ENCODE results near the gene MTMR12.
"Not testable (repeated sequence)": the region's sequence is repeated elsewhere in the genome, so short reads cannot be mapped to it uniquely, and the experiment has no call there.

The MTMR12 gene

DNA sequence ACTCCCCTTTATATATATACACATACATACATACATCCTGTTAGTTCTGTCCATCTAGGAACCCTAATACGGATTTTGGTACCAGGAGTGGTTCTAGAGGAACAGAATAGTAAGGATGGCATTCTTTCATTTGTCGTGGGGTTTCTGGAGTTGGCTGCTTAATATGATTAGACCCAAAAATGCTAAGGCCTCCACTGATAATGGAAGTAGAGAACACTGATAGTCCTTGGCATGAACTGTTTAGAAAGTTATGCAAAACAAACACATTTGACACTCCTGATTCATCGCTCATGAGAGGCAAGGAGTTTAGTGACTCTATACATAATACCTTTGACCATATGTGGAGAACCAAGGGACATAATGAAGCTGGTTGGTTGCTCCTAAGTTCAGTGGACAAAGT lies 25.2 kb downstream of the MTMR12 start:
- not testable (repeated sequence) for H3K27me3 Mint-ChIP-seq; H3K9me3 Mint-ChIP-seq; ATAC-seq (replicated peaks; ENCODE audit: extremely low read depth, poor library complexity, severe bottlenecking); DNase-seq (ENCODE audit: low spot score in 2 of 2); H3K4me3 Mint-ChIP-seq; H3K36me3 Mint-ChIP-seq (ENCODE audit: insufficient read depth)
- Mint-ChIP-seq H3K4me1 (peaks cover 64% of the 10 kb centered on the region), H3K27ac (ENCODE audit: low read depth) (peak overlapping the region; percentile 49)

DNA sequence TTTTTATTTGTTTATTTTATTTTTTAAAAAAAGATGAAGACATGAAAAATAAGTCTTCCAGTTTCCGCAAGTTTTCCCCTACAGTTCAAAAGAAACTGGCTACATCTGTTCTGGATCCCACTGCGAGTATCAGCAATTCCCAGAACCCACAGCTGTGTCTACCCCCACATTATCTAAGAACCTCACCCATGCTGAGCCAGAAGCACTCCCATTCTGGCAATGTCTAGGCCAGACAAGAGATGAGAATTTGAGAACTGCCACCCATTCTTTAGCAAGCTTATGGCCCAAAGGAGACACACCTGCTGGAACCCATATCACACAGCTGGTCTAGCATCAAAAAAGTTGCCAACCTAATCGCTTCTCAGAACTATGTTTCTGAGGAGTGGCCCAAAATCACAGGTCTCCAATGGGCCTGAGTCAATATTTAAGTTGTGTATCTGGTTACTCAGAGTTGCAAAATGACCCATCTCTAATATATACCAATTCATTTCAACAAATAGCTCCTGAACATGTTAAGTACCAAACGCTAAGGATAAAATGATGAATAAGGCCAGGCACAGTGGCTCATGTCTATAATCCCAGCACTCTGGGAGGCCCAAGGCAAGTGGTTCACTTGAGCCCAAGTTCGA lies 27.1 kb downstream of the MTMR12 start:
- peaks cover 60% of the 10 kb centered on the region for H3K4me1 Mint-ChIP-seq
- H3K36me3 Mint-ChIP-seq (ENCODE audit: insufficient read depth): peaks cover 6% of the 10 kb centered on the region
- H3K9me3 Mint-ChIP-seq: no peaks in the 10 kb centered on the region
- no peak for DNase-seq (ENCODE audit: low spot score in 2 of 2)
- no peak overlapping the region for H3K27ac Mint-ChIP-seq (ENCODE audit: low read depth)
- no peak overlapping the region for H3K4me3 Mint-ChIP-seq
- no peak for ATAC-seq (replicated peaks; ENCODE audit: extremely low read depth, poor library complexity, severe bottlenecking)
- H3K27me3 Mint-ChIP-seq: no peaks in the 10 kb centered on the region

DNA sequence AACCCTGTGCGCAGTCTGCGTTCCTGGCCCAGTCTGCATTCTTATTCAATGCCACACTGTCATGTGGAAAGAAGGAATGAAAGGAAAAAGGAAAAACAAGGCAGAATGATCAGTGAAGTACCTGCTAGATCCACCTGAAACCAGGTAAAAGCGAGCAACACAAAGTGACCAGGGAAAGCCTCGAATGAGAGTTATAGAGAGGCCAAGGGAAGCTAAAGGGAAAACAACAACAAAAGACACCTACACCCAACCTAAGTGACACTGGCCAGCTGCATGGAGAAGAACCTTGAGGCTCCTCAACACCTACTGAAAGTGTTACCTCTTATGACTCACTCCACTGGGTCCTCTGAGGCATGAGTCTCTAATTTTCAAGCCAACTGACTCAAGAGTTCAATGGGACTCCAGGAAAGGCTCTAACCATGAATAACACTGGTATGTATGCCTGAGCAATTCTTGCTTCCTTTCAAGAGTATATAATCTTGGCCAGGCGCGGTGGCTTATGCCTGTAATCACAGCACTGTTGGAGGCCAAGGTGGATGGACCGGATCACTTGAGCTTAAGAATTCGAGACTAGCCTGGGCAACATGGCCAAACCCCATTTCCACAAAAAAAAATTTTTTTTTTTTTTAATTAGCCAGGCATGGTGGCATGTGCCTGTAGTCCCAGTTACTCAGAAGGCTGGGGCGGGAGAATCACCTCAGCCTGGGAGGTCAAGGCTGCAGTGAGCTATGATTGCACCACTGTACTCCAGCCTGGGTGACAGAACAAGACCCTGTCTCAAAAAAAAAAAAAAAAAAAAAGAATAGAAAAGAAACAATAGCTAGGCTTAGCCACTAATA lies 29.0 kb downstream of the MTMR12 start:
- H3K36me3 Mint-ChIP-seq (ENCODE audit: insufficient read depth): peaks cover 7% of the 10 kb centered on the region
- ATAC-seq (replicated peaks; ENCODE audit: extremely low read depth, poor library complexity, severe bottlenecking) (peak; percentile 69), DNase-seq (ENCODE audit: low spot score in 2 of 2) (no peak)
- peak overlapping the region; percentile 71 for H3K27ac Mint-ChIP-seq (ENCODE audit: low read depth)
- no peaks in the 10 kb centered on the region for H3K9me3 Mint-ChIP-seq
- peaks cover 63% of the 10 kb centered on the region for H3K4me1 Mint-ChIP-seq
- no peaks in the 10 kb centered on the region for H3K27me3 Mint-ChIP-seq
- no peak overlapping the region for H3K4me3 Mint-ChIP-seq

DNA sequence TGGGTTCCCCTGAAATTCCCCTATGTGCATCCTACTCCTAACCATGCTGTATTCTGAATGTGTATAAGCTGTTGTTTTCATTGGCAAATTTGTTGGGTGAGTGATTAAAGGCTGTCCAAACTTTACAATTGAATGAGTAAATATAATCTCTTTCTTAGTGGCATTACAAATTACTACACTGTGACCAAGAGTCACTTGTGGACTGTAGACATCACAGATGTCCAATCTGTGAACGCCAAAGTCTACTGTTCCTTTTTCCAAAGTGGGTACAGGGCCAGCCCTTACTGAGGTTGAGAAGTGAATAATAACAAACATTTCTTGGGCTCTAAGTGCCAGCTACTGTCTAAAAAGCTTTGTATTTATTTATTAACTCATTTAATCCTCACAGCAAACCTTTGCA lies 29.7 kb downstream of the MTMR12 start:
- Mint-ChIP-seq H3K4me1 (peaks cover 62% of the 10 kb centered on the region), H3K36me3 (ENCODE audit: insufficient read depth) (peaks cover 7% of the 10 kb centered on the region), H3K27ac (ENCODE audit: low read depth) (peak overlapping the region; percentile 71), H3K4me3 (no peak overlapping the region), H3K9me3 (no peaks in the 10 kb centered on the region), H3K27me3 (no peaks in the 10 kb centered on the region)
- ATAC-seq (replicated peaks; ENCODE audit: extremely low read depth, poor library complexity, severe bottlenecking): no peak
- DNase-seq (ENCODE audit: low spot score in 2 of 2): no peak

DNA sequence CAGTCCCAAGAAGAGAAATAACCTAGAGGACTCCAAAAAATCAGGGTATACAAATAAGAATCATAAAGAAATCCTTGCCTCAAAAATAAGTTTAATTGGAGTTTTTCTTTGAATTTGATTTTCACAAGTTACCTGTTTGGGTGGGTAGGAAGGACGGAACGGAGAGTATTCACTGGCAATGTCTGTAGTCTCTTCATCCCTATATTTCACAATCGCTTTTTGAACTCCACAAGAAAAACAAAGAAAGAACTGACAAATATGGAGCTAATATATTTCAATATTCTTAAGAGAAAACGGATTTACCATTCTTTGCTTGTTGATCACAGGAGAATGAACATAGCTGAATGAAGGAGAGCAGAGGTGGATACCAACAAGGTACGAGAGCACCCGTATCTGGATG lies 30.1 kb downstream of the MTMR12 start:
- peaks cover 7% of the 10 kb centered on the region for H3K36me3 Mint-ChIP-seq (ENCODE audit: insufficient read depth)
- peak overlapping the region; percentile 71 for H3K27ac Mint-ChIP-seq (ENCODE audit: low read depth)
- no peak for DNase-seq (ENCODE audit: low spot score in 2 of 2)
- H3K27me3 Mint-ChIP-seq: no peaks in the 10 kb centered on the region
- no peak overlapping the region for H3K4me3 Mint-ChIP-seq
- ATAC-seq (replicated peaks; ENCODE audit: extremely low read depth, poor library complexity, severe bottlenecking): no peak
- no peaks in the 10 kb centered on the region for H3K9me3 Mint-ChIP-seq
- H3K4me1 Mint-ChIP-seq: peaks cover 62% of the 10 kb centered on the region

DNA sequence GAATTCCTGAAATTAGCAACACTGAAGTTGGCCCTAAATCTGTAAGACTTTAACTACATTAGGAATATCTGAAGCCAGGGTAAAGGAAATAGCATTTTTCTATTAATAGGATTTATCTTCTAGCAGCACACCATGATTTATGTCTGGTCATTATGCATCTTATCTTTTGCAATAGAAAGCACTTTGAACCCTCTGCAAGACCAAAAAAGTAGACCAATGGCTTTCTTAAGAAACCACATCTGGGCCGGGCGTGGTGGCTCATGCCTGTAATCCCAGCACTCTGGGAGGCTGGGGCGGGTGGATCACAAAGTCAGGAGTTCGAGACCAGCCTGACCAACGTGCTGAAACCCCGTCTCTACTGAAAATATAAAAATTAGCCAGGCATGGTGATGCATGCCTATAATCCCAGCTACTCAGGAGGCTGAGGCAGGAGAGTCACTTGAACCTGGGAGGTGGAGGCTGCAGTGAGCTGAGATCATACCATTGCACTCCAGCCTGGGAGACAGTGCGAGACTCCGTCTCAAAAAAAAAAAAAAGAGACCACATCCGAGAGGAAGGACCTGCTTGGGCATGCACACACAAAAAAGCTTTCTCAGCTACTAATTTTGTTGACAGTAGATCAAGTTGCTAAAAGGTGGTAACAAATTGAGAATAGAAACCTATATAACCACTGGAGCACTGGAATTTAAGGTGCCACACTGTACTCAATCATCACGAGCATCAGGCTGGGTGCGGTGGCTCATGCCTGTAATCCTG lies 31.2 kb downstream of the MTMR12 start:
- H3K36me3 Mint-ChIP-seq (ENCODE audit: insufficient read depth); ATAC-seq (replicated peaks; ENCODE audit: extremely low read depth, poor library complexity, severe bottlenecking); H3K9me3 Mint-ChIP-seq; H3K27me3 Mint-ChIP-seq; DNase-seq (ENCODE audit: low spot score in 2 of 2): not testable (repeated sequence)
- peak overlapping the region; percentile 71 for H3K4me3 Mint-ChIP-seq
- peaks cover 54% of the 10 kb centered on the region for H3K4me1 Mint-ChIP-seq
- H3K27ac Mint-ChIP-seq (ENCODE audit: low read depth): peak overlapping the region; percentile 89

DNA sequence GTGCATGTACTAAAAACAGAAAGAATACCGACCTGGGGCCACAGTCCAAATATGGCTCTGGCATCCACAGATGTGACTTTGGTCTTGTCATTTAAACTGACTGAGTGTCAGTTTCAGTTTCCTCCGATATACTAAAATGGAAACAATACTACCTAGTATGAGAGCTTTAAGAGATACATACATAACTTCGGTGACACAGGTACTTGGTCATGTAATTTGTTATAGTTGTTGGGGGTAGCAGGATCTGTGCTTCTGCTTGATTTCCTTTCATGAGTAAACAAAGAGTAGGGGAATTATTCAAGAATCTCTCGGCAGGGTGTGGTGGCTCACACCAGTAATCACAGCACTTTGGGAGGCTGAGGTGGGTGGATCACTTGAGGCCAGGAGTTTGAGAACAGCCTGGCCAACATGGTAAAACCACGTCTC lies 32.1 kb downstream of the MTMR12 start:
- ATAC-seq (replicated peaks; ENCODE audit: extremely low read depth, poor library complexity, severe bottlenecking) (peak; percentile 31), DNase-seq (ENCODE audit: low spot score in 2 of 2) (no peak)
- Mint-ChIP-seq H3K4me3 (peak overlapping the region; percentile 71), H3K4me1 (peaks cover 56% of the 10 kb centered on the region), H3K36me3 (ENCODE audit: insufficient read depth) (peaks cover 7% of the 10 kb centered on the region), H3K27ac (ENCODE audit: low read depth) (peak overlapping the region; percentile 89), H3K9me3 (no peaks in the 10 kb centered on the region), H3K27me3 (no peaks in the 10 kb centered on the region)

DNA sequence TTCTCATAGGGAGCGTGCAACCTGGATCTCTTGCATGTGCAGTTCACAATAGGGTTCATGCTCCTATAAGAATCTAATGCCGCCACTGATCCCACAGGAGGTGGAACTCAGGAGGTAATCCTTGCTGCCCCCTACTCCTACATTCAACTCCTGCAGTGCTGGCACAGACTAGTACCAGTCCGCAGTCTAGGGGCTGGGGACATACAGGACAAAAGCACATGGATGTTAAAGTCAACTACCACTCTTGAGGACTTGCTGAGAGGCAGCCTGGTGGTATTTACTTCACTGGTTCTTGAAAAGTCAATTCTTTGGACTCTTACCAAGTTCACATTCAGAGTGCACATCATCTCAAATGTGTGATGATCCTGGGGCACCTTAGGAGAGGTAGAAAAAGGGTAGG lies 33.0 kb downstream of the MTMR12 start:
- Mint-ChIP-seq H3K27me3 (no peaks in the 10 kb centered on the region), H3K36me3 (ENCODE audit: insufficient read depth) (peaks cover 14% of the 10 kb centered on the region), H3K4me3 (no peak overlapping the region)

DNA sequence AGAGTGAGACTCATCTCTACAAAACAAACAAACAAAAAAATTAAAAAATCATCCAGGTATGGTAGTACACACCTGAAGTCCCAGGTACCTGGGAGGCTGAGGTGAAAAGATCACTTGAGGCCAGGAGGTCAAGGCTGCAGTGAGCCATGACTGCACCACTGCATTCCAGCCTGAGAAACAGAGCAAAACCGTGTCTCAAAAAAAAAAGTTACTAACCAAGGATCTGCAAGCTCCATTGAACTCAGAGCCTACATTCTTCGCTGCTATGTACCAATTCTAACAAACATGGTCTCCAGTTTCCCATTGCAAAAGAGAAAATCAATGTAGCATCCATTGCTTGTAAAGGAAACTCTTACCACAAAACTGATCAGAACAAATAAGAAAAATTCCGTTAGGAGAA lies 33.5 kb downstream of the MTMR12 start:
- DNase-seq (ENCODE audit: low spot score in 2 of 2) (no peak), ATAC-seq (replicated peaks; ENCODE audit: extremely low read depth, poor library complexity, severe bottlenecking) (no peak)
- Mint-ChIP-seq H3K4me3 (no peak overlapping the region), H3K9me3 (no peaks in the 10 kb centered on the region), H3K27ac (ENCODE audit: low read depth) (no peak overlapping the region), H3K36me3 (ENCODE audit: insufficient read depth) (peaks cover 15% of the 10 kb centered on the region), H3K27me3 (no peaks in the 10 kb centered on the region), H3K4me1 (peaks cover 56% of the 10 kb centered on the region)

More for the DNA sequence above, 33.0 kb downstream of the MTMR12 start:
- no peaks in the 10 kb centered on the region for H3K9me3 Mint-ChIP-seq
- H3K4me1 Mint-ChIP-seq: peaks cover 56% of the 10 kb centered on the region
- ATAC-seq (replicated peaks; ENCODE audit: extremely low read depth, poor library complexity, severe bottlenecking) (no peak), DNase-seq (ENCODE audit: low spot score in 2 of 2) (no peak)
- H3K27ac Mint-ChIP-seq (ENCODE audit: low read depth): peak overlapping the region; percentile 89

DNA sequence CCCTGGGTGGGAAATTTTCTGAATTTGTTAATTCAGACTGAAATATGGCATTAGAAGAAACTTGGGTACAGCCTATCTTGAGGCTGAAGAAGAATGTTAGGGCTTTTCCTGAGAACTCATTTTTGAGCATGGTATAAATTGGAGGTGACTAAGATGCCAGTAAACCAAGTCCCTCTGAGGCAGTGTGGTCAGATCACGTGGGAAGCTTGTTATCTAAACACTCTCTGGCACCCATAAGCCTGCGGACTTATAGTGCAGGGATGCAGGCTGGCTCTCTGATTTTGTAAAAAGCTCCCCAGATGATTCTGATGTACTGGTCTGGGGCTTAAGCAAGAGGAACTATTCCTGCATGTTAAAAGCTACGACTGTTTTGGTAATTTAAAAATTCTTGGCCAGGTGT lies 34.3 kb downstream of the MTMR12 start:
- peak overlapping the region; percentile 66 for H3K27ac Mint-ChIP-seq (ENCODE audit: low read depth)
- peaks cover 51% of the 10 kb centered on the region for H3K4me1 Mint-ChIP-seq
- peak overlapping the region; percentile 4 for H3K4me3 Mint-ChIP-seq
- peaks cover 21% of the 10 kb centered on the region for H3K36me3 Mint-ChIP-seq (ENCODE audit: insufficient read depth)
- no peaks in the 10 kb centered on the region for H3K9me3 Mint-ChIP-seq
- H3K27me3 Mint-ChIP-seq: no peaks in the 10 kb centered on the region
- DNase-seq (ENCODE audit: low spot score in 2 of 2) (no peak), ATAC-seq (replicated peaks; ENCODE audit: extremely low read depth, poor library complexity, severe bottlenecking) (no peak)

DNA sequence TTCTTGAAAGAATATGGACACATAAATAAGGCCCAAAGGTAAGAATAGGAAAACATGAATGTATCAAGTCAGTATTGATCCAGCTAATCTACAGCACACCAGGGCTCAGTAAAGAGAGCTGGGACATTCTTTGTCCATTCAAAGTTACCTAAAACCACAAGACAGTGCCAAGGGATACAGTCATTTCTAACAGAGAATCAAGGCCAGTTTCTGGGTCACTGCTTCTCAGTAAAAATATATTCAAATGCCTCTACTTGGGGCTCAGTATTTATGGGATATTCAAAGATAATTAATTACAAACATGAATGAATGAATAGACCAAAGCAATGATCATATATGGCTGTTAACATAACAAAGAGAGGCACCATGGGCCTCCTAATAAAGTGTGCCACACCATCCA lies 34.9 kb downstream of the MTMR12 start:
- H3K4me1 Mint-ChIP-seq: peaks cover 47% of the 10 kb centered on the region
- peak overlapping the region; percentile 4 for H3K4me3 Mint-ChIP-seq
- peaks cover 24% of the 10 kb centered on the region for H3K36me3 Mint-ChIP-seq (ENCODE audit: insufficient read depth)
- no peaks in the 10 kb centered on the region for H3K9me3 Mint-ChIP-seq
- no peaks in the 10 kb centered on the region for H3K27me3 Mint-ChIP-seq
- H3K27ac Mint-ChIP-seq (ENCODE audit: low read depth): peak overlapping the region; percentile 66
- ATAC-seq (replicated peaks; ENCODE audit: extremely low read depth, poor library complexity, severe bottlenecking) (no peak), DNase-seq (ENCODE audit: low spot score in 2 of 2) (no peak)

DNA sequence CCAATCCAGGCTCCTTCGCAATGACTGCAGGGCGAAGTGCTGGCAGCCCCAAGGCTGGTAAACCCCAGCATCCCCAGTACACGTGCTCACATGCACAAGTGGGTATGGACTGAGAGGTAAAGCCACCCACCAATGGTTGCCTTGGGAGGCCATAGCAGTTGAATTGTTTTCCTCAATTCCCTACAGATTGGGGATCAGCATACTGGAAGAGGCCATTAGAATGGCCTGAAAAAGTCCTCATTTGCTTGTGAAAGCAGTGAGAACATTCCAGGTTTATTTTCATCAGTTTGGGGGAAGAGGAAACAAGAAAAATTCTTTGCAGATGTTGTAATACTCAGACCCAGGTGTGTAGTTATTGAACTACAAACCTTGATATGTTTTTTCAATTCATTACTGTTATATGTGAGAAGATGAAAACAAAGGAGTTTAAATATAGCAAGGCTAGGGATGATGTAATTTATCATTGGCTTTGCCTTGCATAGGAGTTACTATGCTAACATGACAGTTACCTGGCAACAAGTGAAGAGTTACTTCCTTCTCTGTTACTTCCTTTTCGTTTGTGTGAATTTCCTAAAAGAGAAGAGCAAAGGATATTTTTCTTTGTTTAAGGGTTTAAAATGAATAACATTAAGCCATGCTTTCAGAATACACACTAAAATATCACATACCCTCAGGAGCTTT lies 36.4 kb downstream of the MTMR12 start:
- no peaks in the 10 kb centered on the region for H3K9me3 Mint-ChIP-seq
- H3K27ac Mint-ChIP-seq (ENCODE audit: low read depth): peak overlapping the region; percentile 66
- H3K27me3 Mint-ChIP-seq: no peaks in the 10 kb centered on the region
- peaks cover 38% of the 10 kb centered on the region for H3K4me1 Mint-ChIP-seq
- no peak for DNase-seq (ENCODE audit: low spot score in 2 of 2)
- no peak overlapping the region for H3K4me3 Mint-ChIP-seq
- peak; percentile 70 for ATAC-seq (replicated peaks; ENCODE audit: extremely low read depth, poor library complexity, severe bottlenecking)
- H3K36me3 Mint-ChIP-seq (ENCODE audit: insufficient read depth): peaks cover 29% of the 10 kb centered on the region
